BE2C (cell line): Measurements from ENCODE around the gene GUCD1.

ENCODE experiments used
- DNase-seq: peaks from one replicate; pipeline ENCODE4 v3.0.0-alpha.2; 2020
- H3K27me3 ChIP-seq: fragments of 250-450 bp; sonication (Bioruptor Pico); 2 replicates; pipeline ENCODE4 v1.5.1; 2020; ENCODE audit warnings: mild to moderate bottlenecking
- H3K36me3 ChIP-seq: fragments of 250-450 bp; sonication (Bioruptor Pico); 2 replicates; pipeline ENCODE4 v1.5.1; 2020; ENCODE audit warnings: mild to moderate bottlenecking
- H3K4me1 ChIP-seq: fragments of 250-450 bp; sonication (Bioruptor Pico); 2 replicates; pipeline ENCODE4 v1.5.1; 2020
- H3K4me3 ChIP-seq: 2 replicates; pipeline ENCODE4 v1.5.1; 2011; ENCODE audit warnings: low read depth, low read length
- H3K9me3 ChIP-seq: fragments of 250-450 bp; sonication (Bioruptor Pico); 2 replicates; pipeline ENCODE4 v1.5.1; 2020
- TF ChIP-seq, protein P1 (sequence below): IDR thresholded peaks from 2 replicates; pipeline ENCODE4 v1.5.1; 2012; ENCODE audit warnings: mild to moderate bottlenecking, low read depth, low read length

GUCD1 gene

DNA sequence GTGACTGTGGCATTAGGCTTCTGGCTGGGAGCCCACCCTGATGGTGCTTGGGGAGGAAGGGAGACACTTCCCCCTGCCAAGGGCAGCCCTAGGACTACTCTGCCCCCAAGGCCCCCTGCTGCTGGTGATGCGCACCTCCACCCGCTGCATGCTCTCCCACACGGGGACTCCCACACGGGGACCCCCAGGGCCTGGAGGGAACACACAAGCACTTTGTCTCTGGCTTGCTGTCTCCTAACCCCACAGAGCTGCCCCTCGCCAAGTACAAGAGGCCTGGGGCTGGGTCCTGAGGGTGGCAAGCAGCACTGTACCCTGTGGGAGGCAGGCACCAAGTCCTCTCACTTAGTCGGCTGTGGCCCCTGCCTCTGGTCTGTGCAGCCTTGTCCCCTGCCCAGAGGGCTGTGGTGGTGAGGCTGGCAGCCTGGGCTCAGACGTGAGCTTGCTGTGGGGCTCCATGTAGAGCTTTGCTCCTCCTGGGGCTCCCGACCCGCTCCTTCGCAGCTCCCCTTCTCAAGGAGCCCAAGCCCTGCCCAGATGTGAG is 30.0 kb upstream of the GUCD1 start:
- H3K9me3 ChIP-seq: no peaks in the 10 kb centered on the region
- H3K27me3 ChIP-seq: no peaks in the 10 kb centered on the region
- H3K4me1 ChIP-seq: peaks cover 18% of the 10 kb centered on the region
- H3K4me3 ChIP-seq: no peak overlapping the region
- TF ChIP-seq, protein P1, sequence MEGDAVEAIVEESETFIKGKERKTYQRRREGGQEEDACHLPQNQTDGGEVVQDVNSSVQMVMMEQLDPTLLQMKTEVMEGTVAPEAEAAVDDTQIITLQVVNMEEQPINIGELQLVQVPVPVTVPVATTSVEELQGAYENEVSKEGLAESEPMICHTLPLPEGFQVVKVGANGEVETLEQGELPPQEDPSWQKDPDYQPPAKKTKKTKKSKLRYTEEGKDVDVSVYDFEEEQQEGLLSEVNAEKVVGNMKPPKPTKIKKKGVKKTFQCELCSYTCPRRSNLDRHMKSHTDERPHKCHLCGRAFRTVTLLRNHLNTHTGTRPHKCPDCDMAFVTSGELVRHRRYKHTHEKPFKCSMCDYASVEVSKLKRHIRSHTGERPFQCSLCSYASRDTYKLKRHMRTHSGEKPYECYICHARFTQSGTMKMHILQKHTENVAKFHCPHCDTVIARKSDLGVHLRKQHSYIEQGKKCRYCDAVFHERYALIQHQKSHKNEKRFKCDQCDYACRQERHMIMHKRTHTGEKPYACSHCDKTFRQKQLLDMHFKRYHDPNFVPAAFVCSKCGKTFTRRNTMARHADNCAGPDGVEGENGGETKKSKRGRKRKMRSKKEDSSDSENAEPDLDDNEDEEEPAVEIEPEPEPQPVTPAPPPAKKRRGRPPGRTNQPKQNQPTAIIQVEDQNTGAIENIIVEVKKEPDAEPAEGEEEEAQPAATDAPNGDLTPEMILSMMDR: no peak
- H3K36me3 ChIP-seq: no peaks in the 10 kb centered on the region
- DNase-seq: no peak

DNA sequence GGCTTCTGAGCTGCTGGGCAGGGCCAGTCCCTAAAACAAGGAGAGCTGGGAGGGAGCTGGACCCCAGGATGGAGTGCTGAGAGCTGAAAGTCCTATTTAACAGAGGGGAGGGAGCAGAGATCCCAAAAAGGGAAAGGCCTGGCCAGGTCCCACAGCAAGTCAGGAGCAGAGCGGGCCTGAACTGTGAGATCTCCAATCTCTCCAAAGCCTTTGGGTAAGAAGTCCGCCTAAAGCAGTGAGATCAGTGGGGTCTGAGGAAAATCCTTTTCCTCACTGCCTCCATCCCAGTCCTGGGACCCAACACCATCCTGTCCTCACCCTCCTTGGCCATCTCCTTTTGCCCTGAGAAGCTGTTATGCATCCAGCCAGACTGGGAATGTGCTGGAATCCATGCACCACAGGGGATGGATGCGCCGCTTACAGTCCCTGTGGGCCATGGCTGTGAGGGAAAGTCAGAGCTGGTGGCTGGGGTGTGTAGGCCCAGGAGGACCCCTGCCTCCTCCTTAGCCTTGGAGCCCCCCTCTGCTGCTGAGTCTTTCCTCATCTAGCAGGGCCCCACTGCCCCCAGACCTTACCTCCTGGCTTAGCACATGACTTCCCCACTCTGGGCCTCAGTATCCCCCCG is 29.3 kb upstream of the GUCD1 start:
- TF ChIP-seq, protein P1: no peak
- H3K4me3 ChIP-seq: no peak overlapping the region
- no peak for DNase-seq
- no peaks in the 10 kb centered on the region for H3K9me3 ChIP-seq
- H3K36me3 ChIP-seq: no peaks in the 10 kb centered on the region
- peaks cover 18% of the 10 kb centered on the region for H3K4me1 ChIP-seq
- no peaks in the 10 kb centered on the region for H3K27me3 ChIP-seq

DNA sequence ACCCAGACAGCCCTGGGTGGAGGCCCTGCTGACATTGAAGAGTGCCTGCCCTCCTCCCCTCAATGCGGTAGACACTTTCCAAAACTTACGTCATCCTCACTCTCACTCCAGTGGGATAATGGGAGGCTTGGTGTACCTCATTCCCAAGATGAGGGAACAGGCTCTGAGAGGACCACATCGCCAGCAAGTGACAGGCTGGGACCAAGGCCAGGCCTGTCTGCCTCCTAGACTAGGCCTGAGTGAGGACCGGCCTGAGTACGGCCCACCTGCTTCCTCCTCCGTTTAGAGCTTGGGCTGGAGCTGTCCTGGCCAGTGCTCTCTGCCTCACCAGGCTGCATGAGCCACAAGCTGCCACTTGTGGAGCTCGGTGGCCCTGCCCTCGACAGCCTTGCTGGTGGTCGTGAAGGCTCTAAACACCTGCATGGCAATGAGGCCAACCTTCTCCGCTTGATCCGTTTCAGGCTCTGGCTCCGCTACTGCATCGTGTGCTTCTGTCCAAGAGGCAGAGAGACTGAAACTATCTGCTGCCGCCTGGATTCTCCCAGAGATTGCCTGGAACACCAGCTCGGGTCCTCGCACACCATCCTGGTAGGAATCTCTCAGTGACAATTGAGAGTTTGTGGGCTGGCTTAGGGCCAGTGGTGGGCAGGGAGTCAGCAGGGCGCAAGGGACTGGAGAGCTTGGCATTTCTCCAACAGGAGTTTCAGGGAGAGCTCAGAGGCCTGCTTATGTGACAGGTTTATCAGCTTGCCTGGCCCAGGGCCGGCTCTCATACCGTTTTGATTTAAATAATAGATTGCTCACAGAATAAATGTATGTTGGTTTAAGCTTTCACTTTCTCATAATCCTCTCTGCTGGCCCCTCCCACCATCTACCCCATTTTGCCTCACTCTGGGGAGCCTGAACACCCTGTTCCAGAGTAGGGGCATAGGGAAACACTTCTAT is 28.6 kb upstream of the GUCD1 start:
- H3K27me3 ChIP-seq: no peaks in the 10 kb centered on the region
- H3K9me3 ChIP-seq: no peaks in the 10 kb centered on the region
- no peaks in the 10 kb centered on the region for H3K36me3 ChIP-seq
- H3K4me1 ChIP-seq: peaks cover 12% of the 10 kb centered on the region
- no peak overlapping the region; the same call in 1 of the 2 replicates for H3K4me3 ChIP-seq
- TF ChIP-seq, protein P1: no peak
- DNase-seq: peak; percentile 86

DNA sequence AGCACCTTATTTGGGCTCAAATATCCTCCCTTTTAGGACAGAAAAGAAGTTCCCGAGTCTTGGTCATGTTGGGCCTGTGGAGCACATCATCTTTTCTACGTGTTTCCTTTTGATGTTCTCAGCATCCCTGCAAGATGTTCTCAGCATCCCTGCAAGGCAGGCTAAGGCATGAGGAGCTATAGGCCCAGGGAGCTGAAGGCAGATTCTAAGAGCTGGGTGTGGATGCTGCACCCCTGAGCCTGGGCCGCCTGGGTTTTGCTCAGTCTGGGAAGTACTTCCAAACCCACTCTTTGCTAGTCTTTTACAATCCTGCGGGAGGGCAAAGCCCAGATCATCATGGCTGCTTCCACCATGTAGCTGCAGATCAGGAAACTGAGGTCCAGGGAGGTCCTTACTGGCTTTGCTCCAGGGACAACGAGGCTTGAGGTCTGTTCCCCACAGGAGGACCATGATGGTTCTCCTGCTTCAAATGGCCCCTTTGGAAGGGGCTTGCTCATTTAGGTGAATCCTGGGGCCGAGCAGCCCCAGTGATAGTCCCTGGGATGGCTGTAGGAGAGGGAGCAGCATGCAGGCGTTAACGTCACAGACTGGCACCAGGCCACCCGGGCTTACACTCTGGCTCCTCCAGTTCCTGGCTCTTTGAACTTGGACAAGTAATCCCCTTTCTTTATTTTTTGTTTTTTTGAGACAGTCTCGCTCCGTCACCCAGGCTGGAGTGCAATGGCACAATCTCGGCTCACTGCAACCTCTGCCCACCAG is 27.3 kb upstream of the GUCD1 start:
- Histone ChIP-seq H3K4me3 (no peak overlapping the region), H3K36me3 (no peaks in the 10 kb centered on the region; the same call in 1 of the 2 replicates), H3K27me3 (no peaks in the 10 kb centered on the region), H3K4me1 (peaks cover 8% of the 10 kb centered on the region), H3K9me3 (no peaks in the 10 kb centered on the region)
- TF ChIP-seq, protein P1: no peak
- DNase-seq: no peak

DNA sequence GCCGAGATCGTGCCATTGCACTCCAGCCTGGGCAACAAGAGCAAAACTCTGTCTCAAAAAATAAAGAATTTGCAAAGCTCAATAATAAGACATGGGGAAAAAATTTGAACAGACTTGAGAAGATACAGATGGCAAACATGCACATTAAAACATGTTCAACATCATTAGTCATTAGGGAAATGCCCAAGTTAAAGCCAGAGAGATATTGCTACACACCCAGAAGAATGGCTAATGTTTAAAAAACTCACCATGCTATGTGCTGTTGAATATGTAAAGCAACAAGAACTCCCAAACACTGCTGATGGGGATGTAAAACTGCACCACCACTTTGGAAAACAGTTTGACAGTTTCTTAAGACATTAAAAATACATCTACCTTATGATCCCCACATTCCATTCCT is 25.3 kb upstream of the GUCD1 start:
- Histone ChIP-seq H3K4me3 (no peak overlapping the region), H3K4me1 (peaks cover 8% of the 10 kb centered on the region), H3K9me3 (no peaks in the 10 kb centered on the region), H3K27me3 (no peaks in the 10 kb centered on the region), H3K36me3 (peaks cover 4% of the 10 kb centered on the region)
- DNase-seq: no peak
- TF ChIP-seq, protein P1: no peak
